HG03521 (cell line): ENCODE measurements around the gene ZMYM2.

Experiments used
- ATAC-seq: cut with Tn5 transposase; IDR thresholded peaks from one replicate; pipeline ENCODE4 v1.9.1; 2021; ENCODE audit warnings: mild to moderate bottlenecking, moderate library complexity; ENCODE audit not compliant: unreplicated experiment

ZMYM2 gene

DNA sequence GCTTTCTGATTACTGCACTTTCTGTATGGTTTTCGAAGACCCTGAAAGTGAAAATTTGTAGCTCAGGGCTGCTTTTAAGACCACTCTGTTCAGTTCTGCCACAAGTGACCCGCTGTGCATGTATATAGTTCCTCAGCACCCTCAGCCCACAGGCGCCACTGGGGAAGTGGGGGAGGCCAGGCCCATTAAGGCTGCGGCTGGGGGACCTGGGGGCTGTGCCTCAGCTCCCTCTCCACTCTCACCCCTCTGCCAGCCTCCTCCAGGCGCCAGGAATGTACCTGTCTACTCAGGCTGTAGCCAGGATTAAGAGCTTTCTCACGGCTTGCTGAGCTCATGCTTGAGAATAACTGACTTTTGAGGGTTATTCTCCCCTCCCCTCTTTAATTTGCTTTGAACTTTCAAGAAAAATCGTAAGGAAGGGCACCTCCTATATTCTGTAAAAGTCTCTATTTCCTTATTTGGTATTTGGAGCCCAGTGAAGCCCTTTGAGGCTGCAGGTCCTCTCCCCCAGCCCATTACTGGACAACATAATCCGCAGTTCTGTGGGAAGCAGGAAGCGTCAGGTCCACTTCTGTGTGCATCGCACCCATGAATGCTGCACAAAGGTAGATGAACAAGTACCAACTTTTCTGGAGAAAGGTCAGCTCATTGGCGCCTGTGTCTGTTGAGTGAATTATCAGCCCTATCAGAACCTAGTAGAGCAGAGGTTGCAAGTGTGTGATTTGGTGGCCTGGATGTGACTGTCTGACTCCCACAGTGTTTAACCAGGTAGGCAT, 172.7 kb downstream of the ZMYM2 start:
- ATAC-seq = no peak

DNA sequence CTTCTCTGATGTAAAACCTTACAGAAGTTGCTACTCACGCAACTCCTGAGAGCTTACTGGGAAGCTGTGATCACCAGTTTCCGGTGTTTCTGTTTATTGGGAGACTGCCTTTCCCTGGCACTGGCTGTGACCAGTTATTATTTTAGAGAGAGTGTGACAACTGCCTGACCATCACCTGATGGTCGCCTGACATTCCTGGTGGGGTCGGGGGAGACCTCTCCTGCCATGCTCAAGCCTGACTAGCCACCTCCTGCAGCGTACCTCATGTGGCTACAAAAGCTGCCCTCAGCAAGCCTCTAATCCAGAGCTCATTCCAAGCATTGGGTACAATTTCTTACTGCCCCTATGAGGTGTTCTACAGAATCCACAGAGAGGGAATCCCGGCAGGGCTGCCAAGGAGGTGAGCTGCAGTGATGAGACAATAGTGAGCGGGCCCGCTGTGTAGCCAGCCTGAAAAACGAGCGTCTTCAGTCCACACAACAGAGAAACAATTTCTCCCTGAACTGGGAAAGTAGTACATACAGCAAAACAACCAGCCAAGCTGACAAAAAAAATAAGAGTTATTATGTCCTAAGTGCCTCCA, 173.6 kb downstream of the ZMYM2 start:
- no peak for ATAC-seq

DNA sequence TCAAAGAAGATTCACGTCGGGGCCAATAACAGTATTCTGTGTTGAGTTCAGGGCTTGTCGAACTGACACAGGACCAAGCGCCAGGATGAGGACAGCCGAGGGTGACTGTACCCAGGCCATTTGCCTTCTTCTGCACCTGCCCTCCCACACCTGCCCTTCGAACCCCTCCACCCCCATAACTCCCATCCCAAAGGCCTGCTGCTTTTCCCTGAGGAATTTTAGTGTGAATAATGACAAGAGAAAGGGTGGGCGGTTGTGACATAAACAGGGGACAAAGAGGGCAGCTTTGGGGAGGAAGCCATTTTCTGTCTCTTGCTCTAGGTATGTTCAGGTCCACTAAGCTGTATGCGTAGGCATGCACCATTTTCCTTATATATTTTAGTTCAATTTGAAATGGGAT, 176.2 kb downstream of the ZMYM2 start:
- no peak for ATAC-seq

GRCh38 chr13:20136781-20137703, 178.5 kb downstream of the ZMYM2 start:
- ATAC-seq = no peak

- ATAC-seq = no peak
Measured at GRCh38 chr13:20137875-20138274, 179.3 kb downstream of the ZMYM2 start.

DNA sequence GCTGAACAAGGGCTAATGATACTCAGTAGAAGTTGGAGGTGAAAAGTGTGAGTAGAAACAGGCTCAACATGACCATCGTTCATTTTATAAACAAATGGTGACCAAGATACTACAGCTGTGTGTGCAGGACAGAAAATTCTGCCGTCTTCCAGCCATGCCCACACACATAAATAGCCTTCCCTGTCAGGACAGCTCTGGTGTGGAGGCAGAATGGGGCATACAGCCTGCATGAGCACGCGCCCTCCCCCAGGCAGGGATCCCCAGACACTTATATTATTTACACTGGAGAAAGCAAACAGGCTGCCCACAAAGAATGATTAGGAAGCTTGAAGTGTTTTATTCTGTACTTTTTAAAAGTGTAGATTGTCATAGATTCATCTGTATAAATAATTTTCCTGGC, 182.0 kb downstream of the ZMYM2 start:
- ATAC-seq = no peak
